GM10248 (cell line): ENCODE measurements around the gene ZNF792.
"Not testable (repeated sequence)": the region's sequence is repeated elsewhere in the genome, so short reads cannot be mapped to it uniquely, and the experiment has no call there.

ENCODE experiments used
- CTCF ChIA-PET: fragments of 300-600 bp; sonication (Branson Sonifier 250); formaldehyde crosslinking; extraction: SDS; loops from one replicate; lab custom pipeline; 2021; ENCODE audit warnings: antibody characterized with exemption; lab: Yijun Ruan, JAX
- POLR2A ChIA-PET: fragments of 350-650 bp; sonication (Branson Sonifier 250); formaldehyde crosslinking; extraction: SDS; loops from one replicate; lab custom pipeline; 2020; ENCODE audit warnings: antibody characterized with exemption; lab: Yijun Ruan, JAX
- DNase-seq: peaks from one replicate; pipeline ENCODE4 v3.0.0; 2012; ENCODE audit errors: extremely low spot score
- CTCF ChIP-seq: IDR thresholded peaks from 2 replicates; pipeline ENCODE4 v1.5.1; 2012; ENCODE audit warnings: mild to moderate bottlenecking, low read depth; ENCODE audit errors: extremely low read depth, missing control alignments, control extremely low read depth

ZNF792 gene

GRCh38 chr19:34997071-34997617, 33.1 kb upstream of the ZNF792 start:
- DNase-seq: no peak
- no peak for TF ChIP-seq CTCF
- CTCF ChIA-PET: interaction anchor here (1.0 to 1.7 kb wide), 4 partner anchors 10 to 46 kb away, joined by 3 to 6 read pairs (median 4); no protein-coding TSS in a partner anchor
- POLR2A ChIA-PET: interaction anchor here (0.7 kb wide), 1 partner anchor 8 kb away, joined by 6 read pairs; no protein-coding TSS in a partner anchor

GRCh38 chr19:34995551-34995950, 31.5 kb upstream of the ZNF792 start:
- ChIA-PET CTCF (interaction anchor here (1.1 to 1.7 kb wide), 6 partner anchors 12 to 132 kb away, joined by 3 to 6 read pairs (median 4); no protein-coding TSS in a partner anchor), POLR2A (interaction anchor here (0.6 kb wide), 1 partner anchor 1219 kb away, joined by 10 read pairs; the partner anchor contains the start of gene ZNF565)
- TF ChIP-seq CTCF: no peak
- no peak for DNase-seq

- ChIA-PET CTCF (interaction anchor here (1.1 to 1.7 kb wide), 6 partner anchors 12 to 132 kb away, joined by 3 to 6 read pairs (median 4); no protein-coding TSS in a partner anchor), POLR2A (interaction anchor here (0.6 kb wide), 1 partner anchor 1219 kb away, joined by 10 read pairs; the partner anchor contains the start of gene ZNF565)
- no peak for DNase-seq
- TF ChIP-seq CTCF: no peak
Measured at GRCh38 chr19:34994643-34995541, 30.9 kb upstream of the ZNF792 start.

- no peak for DNase-seq
- ChIA-PET POLR2A (no interaction called here), CTCF (no interaction called here)
- no peak for TF ChIP-seq CTCF
Measured at GRCh38 chr19:34994286-34994642, 30.2 kb upstream of the ZNF792 start.

- POLR2A ChIA-PET: not testable (repeated sequence)
- CTCF ChIA-PET: interaction anchor here (0.7 kb wide), 1 partner anchor 19 kb away, joined by 3 read pairs; no protein-coding TSS in a partner anchor
Measured at GRCh38 chr19:34992582-34992981, 28.6 kb upstream of the ZNF792 start.

GRCh38 chr19:34991542-34992333, 27.7 kb upstream of the ZNF792 start:
- ChIA-PET POLR2A (no interaction called here), CTCF (interaction anchor here (0.7 to 1.1 kb wide), 2 partner anchors 18 to 20 kb away, joined by 3 read pairs; no protein-coding TSS in a partner anchor)
- no peak for TF ChIP-seq CTCF

More at GRCh38 chr19:34992582-34992981, 28.6 kb upstream of the ZNF792 start:
- DNase-seq: not testable (repeated sequence)

More at GRCh38 chr19:34991542-34992333, 27.7 kb upstream of the ZNF792 start:
- no peak for DNase-seq
